B cell (primary cell): ENCODE data around the gene CHIC2. TPM values are rescaled to one million over a fixed set of nuclear protein-coding genes. Genes with fewer than 3 reads are reported as not detected.

Source experiments
- ATAC-seq: fragments of 200-7000 bp; cut with Tn5 transposase; one replicate; pipeline ENCODE4 v1.10.0; 2021; ENCODE audit warnings: low read depth, mild to moderate bottlenecking, moderate number of reproducible peaks, moderate library complexity
- CTCF ChIA-PET: fragments of 350-600 bp; sonication (Branson Sonifier 250); formaldehyde crosslinking; loops from one replicate; lab custom pipeline; 2021; ENCODE audit warnings: antibody characterized with exemption, inconsistent platforms; lab: Charles Lee
- POLR2A ChIA-PET: fragments of 350-600 bp; sonication (Branson Sonifier 250); formaldehyde crosslinking; loops from one replicate; lab custom pipeline; 2021; ENCODE audit warnings: antibody characterized with exemption; lab: Charles Lee
- DNase-seq: peaks from one replicate; pipeline ENCODE4 v3.0.0; 2013
- H2AFZ ChIP-seq: 2 replicates; pipeline ENCODE4 v1.6.1; 2012; ENCODE audit warnings: mild to moderate bottlenecking, low read depth, low read length; ENCODE audit not compliant: insufficient read depth, poor library complexity, severe bottlenecking
- H3K27ac ChIP-seq, 2 donors: 1 replicate in 1 of 2; 2 replicates in 1 of 2; pipeline ENCODE4 v1.5.1; 2012 to 2013; ENCODE audit warnings: low read length in 2 of 2, mild to moderate bottlenecking in 2 of 2, moderate library complexity in 1 of 2
- H3K27me3 ChIP-seq, 4 experiments: fragments of 200-600 bp in 1 of 4; sonication (generic) in 1 of 4; replicated peaks in 1 of 4; 1 replicate in 2 of 4; 2 replicates in 2 of 4; pipeline versions ENCODE4 v1.6.1 to v1.7.0; 2013 to 2016; ENCODE audit warnings: low read length in 3 of 4, mild to moderate bottlenecking in 2 of 4, mixed read lengths in 1 of 4, moderate library complexity in 1 of 4; ENCODE audit not compliant: insufficient read depth in 4 of 4, control insufficient read depth in 3 of 4; ENCODE audit errors: control extremely low read depth in 1 of 4
- H3K36me3 ChIP-seq, 2 experiments: replicated peaks in 1 of 2; 1 replicate in 1 of 2; 2 replicates in 1 of 2; pipeline versions ENCODE4 v1.6.1 to v1.7.1; 2013; ENCODE audit warnings: low read length in 1 of 2; ENCODE audit not compliant: insufficient read depth in 2 of 2, control insufficient read depth in 1 of 2; ENCODE audit errors: control extremely low read depth in 1 of 2, extremely low read depth in 1 of 2
- H3K4me1 ChIP-seq, 2 donors: fragments of 200-600 bp in 1 of 2; sonication (generic) in 1 of 2; 1 replicate in 1 of 2; 2 replicates in 1 of 2; pipeline versions ENCODE4 v1.5.1 to v1.6.1; 2013 to 2017; ENCODE audit warnings: low read length in 2 of 2; ENCODE audit not compliant: control insufficient read depth in 2 of 2, insufficient read depth in 2 of 2
- H3K4me2 ChIP-seq: replicated peaks from 2 replicates; pipeline ENCODE3; 2012; ENCODE audit warnings: mild to moderate bottlenecking, low read depth, low read length; ENCODE audit not compliant: poor library complexity, severe bottlenecking
- H3K4me3 ChIP-seq, 5 experiments: fragments of 200-600 bp in 1 of 5; sonication (generic) in 1 of 5; 1 replicate in 3 of 5; 2 replicates in 2 of 5; pipeline versions ENCODE4 v1.5.1 to v1.7.0; 2011 to 2016; ENCODE audit warnings: low read length in 4 of 5, mild to moderate bottlenecking in 4 of 5, low read depth in 2 of 5, control low read depth in 1 of 5, moderate library complexity in 1 of 5; ENCODE audit not compliant: insufficient read depth in 1 of 5; ENCODE audit errors: control extremely low read depth in 1 of 5, extremely low read depth in 1 of 5
- H3K79me2 ChIP-seq: fragments of 200-600 bp; sonication (generic); one replicate; pipeline ENCODE4 v1.6.0; 2016; ENCODE audit warnings: low read length; ENCODE audit not compliant: control insufficient read depth, insufficient read depth
- H3K9ac ChIP-seq: fragments of 200-600 bp; sonication (generic); 2 replicates; pipeline ENCODE4 v1.6.1; 2017; ENCODE audit warnings: mild to moderate bottlenecking, low read length, moderate library complexity
- H3K9me3 ChIP-seq, 3 donors: one replicate each; pipeline versions ENCODE4 v1.6.1 to v1.7.1; 2013; ENCODE audit warnings: low read length in 2 of 3; ENCODE audit not compliant: control insufficient read depth in 2 of 3, insufficient read depth in 1 of 3; ENCODE audit errors: control extremely low read depth in 1 of 3
- H4K20me1 ChIP-seq: 2 replicates; pipeline ENCODE4 v1.6.0; 2012; ENCODE audit warnings: mild to moderate bottlenecking, low read length; ENCODE audit not compliant: insufficient read depth, control insufficient read depth, poor library complexity, severe bottlenecking
- H3K27ac Mint-ChIP-seq: one replicate; pipeline ENCODE4 v1.8.0; 2021; ENCODE audit warnings: mixed read lengths
- H3K27me3 Mint-ChIP-seq: one replicate; pipeline ENCODE4 v1.8.0; 2021; ENCODE audit warnings: mixed read lengths
- H3K4me1 Mint-ChIP-seq: one replicate; pipeline ENCODE4 v1.8.0; 2021; ENCODE audit warnings: mixed read lengths
- H3K4me3 Mint-ChIP-seq: one replicate; pipeline ENCODE4 v1.8.0; 2021; ENCODE audit warnings: mixed read lengths
- H3K9me3 Mint-ChIP-seq: one replicate; pipeline ENCODE4 v1.8.0; 2022; ENCODE audit warnings: mixed read lengths; ENCODE audit not compliant: insufficient read depth
- EZH2 ChIP-seq: IDR thresholded peaks from 2 replicates; pipeline ENCODE4 v1.6.1; 2012; ENCODE audit warnings: borderline replicate concordance, low read depth, mild to moderate bottlenecking, moderate library complexity, low read length; ENCODE audit not compliant: insufficient read depth, poor library complexity, severe bottlenecking
- WGBS: methylation state at CpG from one replicate; pipeline ENCODE4 v1.1.5; 2013; ENCODE audit warnings: missing lambda C conversion rate; ENCODE audit not compliant: insufficient coverage; 5-methylcytosine and 5-hydroxymethylcytosine counted together
- intact Hi-C: fragments of 100-400 bp; cut with micrococcal nuclease; formaldehyde crosslinking; loops from one replicate; pipeline ENCODE4 v1.10.0; 2022
- polyA plus RNA-seq: library from polyadenylated mRNA; depleted of rRNA; stranded (reverse); fragments of >200 nt; gene quantifications from 2 replicates; pipeline ENCODE4 v1.2.3, GENCODE V29; 2012
- small RNA-seq: library from RNA; depleted of rRNA; stranded (forward); fragments of <200 nt; gene quantifications from one replicate; pipeline ENCODE3, GENCODE V24; 2012; ENCODE audit warnings: low replicate concordance, low read depth; ENCODE audit not compliant: insufficient read length
- total RNA-seq, 2 donors: library from RNA; stranded (reverse); fragments of 120-200 nt in 1 of 2; gene quantifications; 1 replicate in 1 of 2; 2 replicates in 1 of 2; pipeline versions ENCODE4 v1.2.3 to v1.2.4, GENCODE V29; 2013 to 2022
- TF ChIP-seq, protein P1 (sequence below): fragments of 200-600 bp; IDR thresholded peaks from one replicate; pipeline ENCODE4 v1.8.0; 2022; ENCODE audit warnings: antibody characterized with exemption, mild to moderate bottlenecking

CHIC2 gene
- total and polyA plus RNA-seq, 2 donors (not counting 1 experiment from before 2014, with no cell fraction given), result 20.2 to 37.7 TPM

DNA sequence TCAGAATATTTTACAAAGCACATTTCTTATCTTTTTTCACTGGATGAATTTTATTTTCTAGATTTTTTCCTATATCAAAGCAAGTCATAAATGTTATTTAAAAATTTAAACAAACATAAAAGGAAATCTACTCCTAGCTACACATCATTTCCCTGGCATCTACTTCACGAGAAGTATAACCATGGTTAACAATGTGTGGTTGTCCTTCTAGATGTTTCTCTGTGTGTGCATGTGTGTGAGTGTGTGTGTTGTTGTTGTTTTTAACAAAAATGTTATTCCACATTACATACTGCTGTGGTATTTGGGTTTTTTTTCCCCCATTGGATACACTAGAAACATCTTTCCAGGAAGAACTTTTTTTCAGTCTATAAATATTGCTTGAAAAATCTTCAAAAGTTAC is 103.1 kb downstream of the CHIC2 start:
- H3K4me3 Mint-ChIP-seq, result no peak overlapping the region
- Histone ChIP-seq H2AFZ (no peak overlapping the region), H3K27me3 (no peaks in the 10 kb centered on the region), H3K4me3 (no peak overlapping the region), H3K9ac (no peak overlapping the region), H3K27ac (no peak overlapping the region), H3K4me2 (no peak overlapping the region), H3K79me2 (no peaks in the 10 kb centered on the region), H4K20me1 (no peaks in the 10 kb centered on the region), H3K4me1 (no peaks in the 10 kb centered on the region), H3K9me3 (no peaks in the 10 kb centered on the region), H3K36me3 (no peaks in the 10 kb centered on the region)
- no peak for TF ChIP-seq EZH2
- TF ChIP-seq, protein P1, sequence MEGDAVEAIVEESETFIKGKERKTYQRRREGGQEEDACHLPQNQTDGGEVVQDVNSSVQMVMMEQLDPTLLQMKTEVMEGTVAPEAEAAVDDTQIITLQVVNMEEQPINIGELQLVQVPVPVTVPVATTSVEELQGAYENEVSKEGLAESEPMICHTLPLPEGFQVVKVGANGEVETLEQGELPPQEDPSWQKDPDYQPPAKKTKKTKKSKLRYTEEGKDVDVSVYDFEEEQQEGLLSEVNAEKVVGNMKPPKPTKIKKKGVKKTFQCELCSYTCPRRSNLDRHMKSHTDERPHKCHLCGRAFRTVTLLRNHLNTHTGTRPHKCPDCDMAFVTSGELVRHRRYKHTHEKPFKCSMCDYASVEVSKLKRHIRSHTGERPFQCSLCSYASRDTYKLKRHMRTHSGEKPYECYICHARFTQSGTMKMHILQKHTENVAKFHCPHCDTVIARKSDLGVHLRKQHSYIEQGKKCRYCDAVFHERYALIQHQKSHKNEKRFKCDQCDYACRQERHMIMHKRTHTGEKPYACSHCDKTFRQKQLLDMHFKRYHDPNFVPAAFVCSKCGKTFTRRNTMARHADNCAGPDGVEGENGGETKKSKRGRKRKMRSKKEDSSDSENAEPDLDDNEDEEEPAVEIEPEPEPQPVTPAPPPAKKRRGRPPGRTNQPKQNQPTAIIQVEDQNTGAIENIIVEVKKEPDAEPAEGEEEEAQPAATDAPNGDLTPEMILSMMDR, result no peak
- CTCF ChIA-PET, result interaction anchor here (0.6 kb wide), 1 partner anchor 261 kb away, joined by 3 read pairs; no protein-coding TSS in a partner anchor
- H3K27ac Mint-ChIP-seq, result no peak overlapping the region
- no peaks in the 10 kb centered on the region for H3K27me3 Mint-ChIP-seq
- POLR2A ChIA-PET, result no interaction called here
- H3K4me1 Mint-ChIP-seq, result no peaks in the 10 kb centered on the region
- DNase-seq (no peak), ATAC-seq (no peak)
- no CpG with 5 or more reads among the region's 1 CpG for WGBS
- intact Hi-C loops, result no loop called here
- no peaks in the 10 kb centered on the region for H3K9me3 Mint-ChIP-seq

DNA sequence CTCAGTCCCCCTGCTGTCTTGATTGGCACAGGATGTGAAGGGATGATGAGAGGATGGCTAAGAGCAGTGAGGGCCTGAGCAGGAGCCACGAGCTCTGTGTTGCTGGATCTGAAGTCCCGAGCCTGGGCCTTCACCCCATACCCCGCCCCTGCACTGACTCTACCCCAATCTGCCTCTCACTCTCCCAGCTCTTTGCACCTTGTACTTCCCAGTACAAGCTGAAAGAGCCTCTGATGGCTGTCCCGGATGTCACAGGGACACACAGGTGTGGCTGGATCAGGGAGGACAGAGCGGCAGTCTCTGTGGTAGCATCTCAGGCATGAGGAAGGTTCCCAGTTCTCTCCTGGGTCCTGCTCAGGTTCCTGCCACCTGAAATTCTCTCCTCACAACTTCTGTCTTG is 103.6 kb downstream of the CHIC2 start:
- no peak overlapping the region for H3K27ac ChIP-seq
- no peaks in the 10 kb centered on the region for H4K20me1 ChIP-seq
- no peaks in the 10 kb centered on the region for H3K27me3 Mint-ChIP-seq
- no peaks in the 10 kb centered on the region for H3K79me2 ChIP-seq
- no peak overlapping the region for H3K9ac ChIP-seq
- ATAC-seq, result no peak
- H3K4me2 ChIP-seq, result no peak overlapping the region
- CTCF ChIA-PET, result interaction anchor here (0.6 kb wide), 1 partner anchor 262 kb away, joined by 3 read pairs; no protein-coding TSS in a partner anchor
- no peaks in the 10 kb centered on the region for H3K4me1 ChIP-seq
- TF ChIP-seq, protein P1, result no peak
- no peak for TF ChIP-seq EZH2
- H3K4me1 Mint-ChIP-seq, result no peaks in the 10 kb centered on the region
- intact Hi-C loops, result no loop called here
- no peak overlapping the region for H3K4me3 ChIP-seq
- no peaks in the 10 kb centered on the region for H3K9me3 Mint-ChIP-seq
- POLR2A ChIA-PET, result no interaction called here
- 89% methylated on average over 4 of the region's 5 CpGs for WGBS
- H3K4me3 Mint-ChIP-seq, result no peak overlapping the region
- H3K9me3 ChIP-seq, result no peaks in the 10 kb centered on the region
- no peaks in the 10 kb centered on the region for H3K27me3 ChIP-seq
- no peak overlapping the region for H3K27ac Mint-ChIP-seq
- no peaks in the 10 kb centered on the region for H3K36me3 ChIP-seq
- H2AFZ ChIP-seq, result no peak overlapping the region
- DNase-seq, result no peak

Small RNA genes lying within 50 kb of the gene (small RNA-seq; reads per million reads assigned to genes)
- gene AC110792.1 (not detected), gene AC110792.3 (not detected)

Other genes with a start within 250 kb of the CHIC2 start
- gene GSX2, start 35.6 kb upstream of the CHIC2 start, total RNA-seq, result 0.47 and 0.58 TPM in 2 replicates
- 0.34 TPM in 1 of 2 replicates, not detected in the other for gene GSX2, start 35.6 kb upstream of the CHIC2 start, polyA plus RNA-seq
- gene PDGFRA, start 164.7 kb upstream of the CHIC2 start, total RNA-seq, result not detected in 2 replicates
- gene PDGFRA, start 164.7 kb upstream of the CHIC2 start, polyA plus RNA-seq, result not detected in 2 replicates